ENCODE measurements around the gene POFUT2.

The POFUT2 gene

DNA sequence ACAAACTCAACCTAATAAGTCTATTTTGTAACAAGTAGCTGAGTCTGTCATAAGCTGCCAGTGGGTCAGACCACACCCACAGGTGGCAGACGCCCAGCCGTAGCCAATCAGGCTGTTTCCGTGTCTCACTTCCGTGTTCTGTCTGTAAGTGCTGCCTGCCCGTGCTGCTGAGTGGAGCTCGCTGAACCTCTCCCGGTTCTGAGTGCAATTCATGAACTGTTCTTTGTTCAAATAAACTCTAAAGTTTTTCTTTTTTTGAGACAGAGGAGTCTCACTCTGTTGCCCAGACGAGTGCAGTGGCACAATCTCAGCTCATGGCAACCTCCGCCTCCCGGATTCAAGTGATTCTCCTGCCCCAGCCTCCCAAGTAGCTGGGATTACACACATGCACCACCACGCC lies 25.1 kb downstream of the POFUT2 start:
- no peak for DNase-seq (ENCODE audit: low read depth)

DNA sequence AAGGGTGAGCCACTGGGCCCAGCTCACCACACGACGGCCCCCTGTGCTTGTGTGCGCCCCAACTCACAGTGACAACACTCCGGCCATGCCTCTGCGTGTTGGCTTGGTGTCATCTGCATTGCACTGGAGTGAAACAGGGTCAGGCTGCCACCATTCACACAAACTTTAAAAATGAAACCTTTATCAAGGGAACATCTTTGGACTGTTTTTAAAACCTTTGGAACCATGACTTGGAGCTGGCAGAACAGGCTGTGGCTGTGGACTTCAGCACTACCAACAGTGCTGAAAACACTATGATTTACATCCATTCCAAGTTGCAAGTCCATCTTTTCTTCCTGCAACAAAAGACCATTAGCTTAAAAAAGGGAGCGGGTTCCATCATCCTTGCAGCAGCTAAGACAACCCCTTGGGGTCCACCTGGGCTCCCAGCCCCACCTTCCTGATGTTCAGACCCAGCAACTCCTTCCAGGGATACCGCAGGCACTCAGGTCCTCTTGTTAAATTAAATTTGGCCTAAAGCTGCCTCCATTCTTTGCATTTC lies 25.6 kb downstream of the POFUT2 start:
- DNase-seq (ENCODE audit: low read depth): no peak

- no peak for DNase-seq (ENCODE audit: low read depth)
Measured at GRCh38 chr21:45261093-45261492, 26.6 kb downstream of the POFUT2 start.

DNA sequence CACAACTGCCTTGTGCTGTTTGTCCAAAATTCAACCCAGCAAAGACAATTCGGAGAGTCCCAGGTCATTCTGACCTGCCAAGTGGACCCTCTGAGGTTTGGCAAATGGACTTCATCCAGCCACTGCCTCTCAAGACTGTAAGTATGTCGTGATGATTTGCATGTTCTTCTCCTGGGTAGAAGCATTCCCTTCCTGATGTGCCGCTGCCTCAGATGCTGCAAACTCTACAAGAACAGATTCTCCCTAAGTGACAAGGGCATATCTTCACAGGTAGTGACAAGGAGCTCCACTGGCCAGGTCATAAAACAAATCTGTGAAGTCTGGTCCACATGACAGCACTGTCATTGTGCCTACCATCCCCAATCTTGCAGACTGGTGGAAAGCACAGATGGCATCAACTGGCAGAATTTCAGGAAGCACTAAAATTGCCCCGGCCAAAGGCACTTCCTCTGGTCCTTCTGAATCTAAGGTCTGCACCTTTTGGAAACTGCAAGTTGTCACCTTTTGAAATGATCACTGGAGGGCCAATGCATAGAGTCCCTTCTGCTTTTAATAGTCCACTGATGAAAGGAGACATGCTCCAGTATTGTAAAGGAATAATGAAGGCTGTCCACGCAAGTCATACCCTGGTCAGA lies 27.4 kb downstream of the POFUT2 start:
- DNase-seq (ENCODE audit: low read depth): no peak

- no peak for DNase-seq (ENCODE audit: low read depth)
Measured at GRCh38 chr21:45259206-45259840, 28.4 kb downstream of the POFUT2 start.

DNA sequence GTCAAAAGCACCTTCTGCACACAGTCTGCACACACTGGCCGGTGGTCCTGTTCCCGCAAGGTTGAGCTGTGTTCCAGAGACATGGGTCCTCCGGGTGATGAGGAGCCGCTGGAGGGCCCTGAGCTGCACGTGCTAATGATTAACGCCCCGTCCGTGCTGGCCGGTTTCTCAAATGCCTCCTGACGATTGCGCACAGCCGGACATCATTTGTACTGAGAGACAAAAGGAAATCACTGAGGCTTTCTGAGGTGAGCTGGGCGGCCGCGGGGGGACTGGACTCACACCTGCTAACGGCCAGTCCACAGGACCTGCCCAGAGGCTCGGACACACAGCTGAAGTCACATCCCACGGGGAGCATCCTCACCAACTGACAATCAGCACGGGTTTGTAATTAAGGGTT lies 29.2 kb downstream of the POFUT2 start:
- no peak for DNase-seq (ENCODE audit: low read depth)

- DNase-seq (ENCODE audit: low read depth): no peak
Measured at GRCh38 chr21:45257673-45258341, 29.9 kb downstream of the POFUT2 start.

GRCh38 chr21:45256912-45257672 lies 30.6 kb downstream of the POFUT2 start:
- no peak for DNase-seq (ENCODE audit: low read depth)

DNA sequence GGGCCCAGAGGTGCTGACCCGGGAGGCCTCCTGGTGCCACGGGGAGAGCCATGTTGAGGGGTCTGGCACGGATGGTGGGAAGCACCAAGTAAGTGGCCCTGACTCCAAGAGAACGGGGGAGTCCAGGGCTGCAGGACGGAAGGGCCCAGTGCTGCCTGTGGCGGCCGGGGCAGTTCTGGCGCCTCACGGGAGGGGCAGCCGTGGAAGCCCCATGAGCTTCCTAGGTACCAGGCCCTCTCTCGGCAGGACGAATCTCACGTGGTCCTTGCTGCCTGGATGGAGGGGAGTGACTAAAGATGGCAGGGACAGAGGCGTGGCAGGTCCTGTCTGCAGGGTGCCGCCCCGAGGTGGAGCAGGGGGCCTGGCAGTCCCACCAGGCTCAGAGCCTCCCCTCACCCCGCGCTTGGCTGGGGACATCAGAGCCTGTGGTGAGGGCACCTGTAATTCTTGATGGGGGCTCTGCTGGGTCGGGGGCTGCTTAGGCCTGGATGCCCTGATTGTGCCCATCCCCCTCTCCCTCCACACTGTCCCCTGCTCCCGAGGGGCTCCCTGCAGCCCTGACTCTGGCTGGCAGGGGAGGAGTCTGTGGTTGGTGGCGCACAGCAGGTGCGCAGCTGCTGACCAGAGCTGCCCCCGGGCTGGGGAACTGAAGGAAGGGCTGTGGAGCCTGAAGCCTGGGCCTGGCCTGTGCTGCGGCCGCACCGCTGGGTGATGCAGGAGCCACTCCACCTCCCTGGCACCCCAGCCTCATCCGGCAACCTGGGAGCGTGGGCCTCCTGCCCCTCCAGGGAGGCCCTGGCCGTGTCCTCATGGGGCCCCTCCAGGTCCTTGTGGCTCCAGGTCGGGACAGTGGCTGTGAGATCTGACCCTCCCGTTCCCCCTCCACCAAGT lies 31.4 kb downstream of the POFUT2 start:
- DNase-seq (ENCODE audit: low read depth): no peak

GRCh38 chr21:45255381-45256020 lies 32.2 kb downstream of the POFUT2 start:
- no peak for DNase-seq (ENCODE audit: low read depth)

- DNase-seq (ENCODE audit: low read depth): no peak
Measured at GRCh38 chr21:45254460-45254930, 33.2 kb downstream of the POFUT2 start.

DNA sequence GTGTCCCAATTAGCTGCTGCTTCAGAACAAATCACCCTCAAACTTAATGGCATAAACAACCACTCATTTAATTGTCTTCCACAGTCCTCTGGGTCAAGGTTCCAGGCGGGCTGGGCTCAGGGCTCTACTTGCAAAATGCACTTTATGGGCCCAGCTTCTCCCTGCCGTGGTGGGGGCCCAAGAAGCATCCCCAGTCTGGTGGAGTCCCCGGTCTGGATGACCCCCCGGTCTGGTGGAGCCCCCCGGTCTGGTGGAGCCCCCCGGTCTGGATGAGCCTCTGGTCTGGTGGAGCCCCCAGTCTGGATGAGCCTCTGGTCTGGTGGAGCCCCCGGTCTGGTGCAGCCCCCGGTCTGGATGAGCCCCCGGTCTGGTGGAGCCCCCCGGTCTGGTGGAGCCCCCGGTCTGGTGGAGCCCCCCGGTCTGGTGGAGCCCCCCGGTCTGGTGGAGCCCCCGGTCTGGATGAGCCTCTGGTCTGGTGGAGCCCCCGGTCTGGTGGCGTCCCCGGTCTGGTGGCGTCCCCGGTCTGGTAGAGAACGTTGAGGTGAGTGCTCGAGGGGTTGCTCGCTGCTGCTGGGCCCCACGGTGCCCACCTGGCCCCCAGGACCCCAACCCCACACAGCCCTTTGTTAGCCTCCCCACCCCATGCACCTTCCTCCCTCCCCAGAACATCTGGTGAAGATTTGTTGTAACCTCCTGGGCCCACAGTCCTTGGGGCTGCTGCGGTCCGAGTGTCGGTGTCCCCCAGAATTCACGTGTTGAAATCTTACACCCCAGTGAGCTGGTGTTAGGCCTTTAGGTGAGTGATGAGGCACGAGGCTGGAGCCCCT lies 33.8 kb downstream of the POFUT2 start:
- no peak for DNase-seq (ENCODE audit: low read depth)

DNA sequence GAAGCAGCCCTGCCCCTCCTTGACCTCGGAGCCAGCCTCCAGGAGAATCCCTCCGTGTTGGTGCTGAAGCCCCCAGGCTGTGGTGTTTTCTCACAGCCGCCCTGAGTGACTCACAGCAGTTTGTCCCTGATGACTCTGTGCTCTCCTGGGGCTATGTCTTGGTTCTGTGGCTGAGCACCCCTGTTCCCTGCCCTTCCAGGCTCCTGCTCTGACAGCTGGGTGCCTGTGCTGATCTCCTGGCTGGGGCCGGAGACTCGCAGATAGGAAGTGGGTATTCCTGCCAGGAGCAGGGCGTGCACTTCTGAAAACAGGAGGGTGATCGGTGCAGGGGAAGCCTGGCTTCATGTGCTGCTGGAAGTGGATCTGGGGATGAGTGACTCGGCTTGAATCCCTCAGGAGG lies 34.5 kb downstream of the POFUT2 start:
- DNase-seq (ENCODE audit: low read depth): no peak

GRCh38 chr21:45252448-45252925 lies 35.2 kb downstream of the POFUT2 start:
- no peak for DNase-seq (ENCODE audit: low read depth)

DNA sequence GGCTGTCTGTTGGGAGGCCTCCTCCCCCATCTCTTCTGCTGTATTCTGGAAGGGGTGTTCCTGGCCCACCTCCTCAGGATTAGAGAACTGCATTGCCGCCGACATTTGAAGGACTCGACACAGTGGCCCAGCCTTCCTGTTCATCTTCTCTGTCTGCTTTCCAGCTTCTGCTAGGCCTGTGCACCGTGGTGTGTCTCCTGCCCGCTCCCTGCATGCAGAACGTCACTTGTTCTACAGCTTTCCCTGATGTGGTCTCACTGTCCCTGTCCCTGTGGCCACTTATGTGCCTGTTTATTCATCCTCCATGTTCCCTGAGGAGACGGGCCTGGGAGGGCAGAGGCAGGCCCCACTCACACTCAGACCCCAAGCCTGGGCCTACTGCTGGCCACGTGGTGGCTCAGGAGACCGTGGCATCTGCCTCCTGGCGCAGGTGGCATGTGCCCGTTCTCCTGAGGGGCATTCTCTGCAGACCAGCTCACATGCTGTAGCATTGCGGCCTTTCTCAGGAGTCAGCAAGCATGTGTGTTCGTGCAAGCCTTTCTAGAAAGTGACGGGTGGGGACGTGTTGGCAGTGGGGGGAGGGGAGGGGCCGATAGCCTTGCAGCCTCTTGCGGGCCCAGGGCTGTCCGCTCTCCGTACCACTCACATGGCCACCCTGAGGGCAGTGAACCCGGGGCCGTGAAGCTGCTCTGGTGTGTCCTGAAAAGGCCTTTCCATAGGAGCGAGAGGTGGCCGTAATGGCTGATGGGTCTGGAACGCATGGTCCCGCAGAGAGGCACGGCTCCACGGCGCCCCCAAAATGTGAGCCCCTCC lies 35.9 kb downstream of the POFUT2 start:
- DNase-seq (ENCODE audit: low read depth): no peak

GRCh38 chr21:45250914-45251634 lies 36.6 kb downstream of the POFUT2 start:
- no peak for DNase-seq (ENCODE audit: low read depth)

DNA sequence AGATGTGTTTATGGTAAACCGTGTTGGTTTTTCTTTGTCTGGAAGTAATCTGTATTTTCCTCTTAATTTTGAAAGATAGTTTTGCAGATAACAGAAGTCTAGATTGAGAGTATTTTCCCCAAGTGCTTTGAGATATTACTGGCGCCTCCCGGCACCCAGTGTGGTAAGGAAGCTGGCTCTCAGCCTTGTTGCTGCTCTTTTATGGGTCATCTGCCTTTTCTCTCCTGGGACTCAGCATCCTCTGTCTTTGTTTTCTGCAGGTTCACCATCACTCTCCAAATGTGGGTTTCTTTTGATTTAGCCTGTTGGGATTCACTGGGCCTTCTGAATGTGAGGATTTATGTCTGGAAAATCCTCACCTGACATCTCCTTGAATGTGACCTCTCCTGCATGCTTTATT lies 37.4 kb downstream of the POFUT2 start:
- DNase-seq (ENCODE audit: low read depth): no peak

- DNase-seq (ENCODE audit: low read depth): no peak
Measured at GRCh38 chr21:45249626-45250025, 38.1 kb downstream of the POFUT2 start.

All from activated gamma-delta T cell treated with anti-CD3 and anti-CD28 coated beads, Interleukin-2, amount 50 U/mL, for 16 hours (primary cell).